ACC112 (cell line): ENCODE results near the gene NID1.

ENCODE experiments used
- H2AFZ ChIP-seq: fragments of 200-600 bp; sonication (generic); one replicate; pipeline ENCODE4 v1.6.0; 2017; ENCODE audit warnings: antibody characterized with exemption, low read length; ENCODE audit not compliant: unreplicated experiment
- H3K27ac ChIP-seq: fragments of 200-600 bp; sonication (generic); 2 replicates; pipeline ENCODE4 v1.5.1; 2014; ENCODE audit warnings: low read depth, mild to moderate bottlenecking, antibody characterized with exemption, low read length, moderate library complexity
- H3K27me3 ChIP-seq: fragments of 200-600 bp; sonication (generic); 2 replicates; pipeline ENCODE4 v1.6.1; 2014; ENCODE audit warnings: mild to moderate bottlenecking, antibody characterized with exemption, low read length, moderate library complexity, mixed read lengths; ENCODE audit not compliant: insufficient read depth
- H3K36me3 ChIP-seq: fragments of 200-600 bp; sonication (generic); 2 replicates; pipeline ENCODE4 v1.6.1; 2016; ENCODE audit warnings: mild to moderate bottlenecking, antibody characterized with exemption, low read length, moderate library complexity, mixed read lengths; ENCODE audit not compliant: insufficient read depth
- H3K4me1 ChIP-seq: fragments of 200-600 bp; sonication (generic); one replicate; pipeline ENCODE4 v1.6.1; 2016; ENCODE audit warnings: low read length, mixed read lengths; ENCODE audit not compliant: insufficient read depth, unreplicated experiment, control insufficient read depth
- H3K4me3 ChIP-seq: fragments of 200-600 bp; sonication (generic); 2 replicates; pipeline ENCODE4 v1.5.1; 2014; ENCODE audit warnings: mild to moderate bottlenecking, low read depth, low read length
- H3K79me2 ChIP-seq: fragments of 200-600 bp; sonication (generic); one replicate; pipeline ENCODE4 v1.6.0; 2016; ENCODE audit warnings: low read length; ENCODE audit not compliant: control insufficient read depth, unreplicated experiment, insufficient read depth

Gene NID1

GRCh38 chr1:235945775-235946570, 118.9 kb downstream of the NID1 start:
- Histone ChIP-seq H3K4me1 (peaks cover 11% of the 10 kb centered on the region), H3K27me3 (no peaks in the 10 kb centered on the region), H3K79me2 (no peaks in the 10 kb centered on the region), H2AFZ (no peak overlapping the region), H3K27ac (no peak overlapping the region), H3K4me3 (no peak overlapping the region), H3K36me3 (no peaks in the 10 kb centered on the region)

GRCh38 chr1:235943581-235944114, 121.2 kb downstream of the NID1 start:
- Histone ChIP-seq H3K4me1 (peaks cover 11% of the 10 kb centered on the region), H3K36me3 (no peaks in the 10 kb centered on the region), H3K27ac (peak overlapping the region; percentile 36; the same call in 1 of the 2 replicates), H3K27me3 (no peaks in the 10 kb centered on the region), H2AFZ (no peak overlapping the region), H3K4me3 (no peak overlapping the region), H3K79me2 (no peaks in the 10 kb centered on the region)

GRCh38 chr1:235942979-235943575, 121.8 kb downstream of the NID1 start:
- Histone ChIP-seq H3K27me3 (no peaks in the 10 kb centered on the region), H3K36me3 (no peaks in the 10 kb centered on the region), H3K4me1 (peaks cover 11% of the 10 kb centered on the region), H3K4me3 (no peak overlapping the region), H3K27ac (no peak overlapping the region), H2AFZ (no peak overlapping the region), H3K79me2 (no peaks in the 10 kb centered on the region)

GRCh38 chr1:235942625-235942934, 122.3 kb downstream of the NID1 start:
- H3K4me1 ChIP-seq = peaks cover 11% of the 10 kb centered on the region
- no peak overlapping the region for H3K27ac ChIP-seq
- no peaks in the 10 kb centered on the region for H3K36me3 ChIP-seq
- no peak overlapping the region for H3K4me3 ChIP-seq
- H3K27me3 ChIP-seq = no peaks in the 10 kb centered on the region
- H3K79me2 ChIP-seq = no peaks in the 10 kb centered on the region
- no peak overlapping the region for H2AFZ ChIP-seq

GRCh38 chr1:235941876-235942624, 122.8 kb downstream of the NID1 start:
- no peaks in the 10 kb centered on the region for H3K79me2 ChIP-seq
- H3K27ac ChIP-seq = no peak overlapping the region
- no peak overlapping the region for H3K4me3 ChIP-seq
- H3K4me1 ChIP-seq = peaks cover 11% of the 10 kb centered on the region
- H3K27me3 ChIP-seq = no peaks in the 10 kb centered on the region
- no peaks in the 10 kb centered on the region for H3K36me3 ChIP-seq
- H2AFZ ChIP-seq = no peak overlapping the region

GRCh38 chr1:235940285-235940684, 124.6 kb downstream of the NID1 start:
- no peaks in the 10 kb centered on the region for H3K36me3 ChIP-seq
- H2AFZ ChIP-seq = no peak overlapping the region
- H3K27me3 ChIP-seq = no peaks in the 10 kb centered on the region
- H3K27ac ChIP-seq = no peak overlapping the region
- H3K79me2 ChIP-seq = no peaks in the 10 kb centered on the region
- H3K4me3 ChIP-seq = no peak overlapping the region
- peaks cover 11% of the 10 kb centered on the region for H3K4me1 ChIP-seq

- Histone ChIP-seq H2AFZ (no peak overlapping the region), H3K79me2 (no peaks in the 10 kb centered on the region), H3K4me1 (peaks cover 11% of the 10 kb centered on the region), H3K36me3 (no peaks in the 10 kb centered on the region), H3K27ac (no peak overlapping the region), H3K27me3 (no peaks in the 10 kb centered on the region), H3K4me3 (no peak overlapping the region)
These were observed 125.5 kb downstream of the NID1 start for GRCh38 chr1:235939480-235939775.

- no peaks in the 10 kb centered on the region for H3K27me3 ChIP-seq
- no peak overlapping the region for H3K27ac ChIP-seq
- H3K4me3 ChIP-seq = no peak overlapping the region
These were observed 126.0 kb downstream of the NID1 start for GRCh38 chr1:235938709-235939479.

GRCh38 chr1:235937123-235937522, 127.8 kb downstream of the NID1 start:
- no peak overlapping the region for H3K4me3 ChIP-seq
- H3K4me1 ChIP-seq = no peaks in the 10 kb centered on the region
- no peak overlapping the region for H3K27ac ChIP-seq
- H3K27me3 ChIP-seq = no peaks in the 10 kb centered on the region
- no peaks in the 10 kb centered on the region for H3K79me2 ChIP-seq
- H2AFZ ChIP-seq = no peak overlapping the region
- H3K36me3 ChIP-seq = no peaks in the 10 kb centered on the region

More at GRCh38 chr1:235938709-235939479, 126.0 kb downstream of the NID1 start:
- Histone ChIP-seq H3K36me3 (no peaks in the 10 kb centered on the region), H3K4me1 (peaks cover 10% of the 10 kb centered on the region), H2AFZ (no peak overlapping the region), H3K79me2 (no peaks in the 10 kb centered on the region)
